ENCODE results near the gene OR10S1. TPM values are rescaled to one million over a fixed set of nuclear protein-coding genes. Genes with fewer than 3 reads are reported as not detected.
"Not testable (repeated sequence)": the region's sequence is repeated elsewhere in the genome, so short reads cannot be mapped to it uniquely, and the experiment has no call there.

OR10S1 gene, protein sequence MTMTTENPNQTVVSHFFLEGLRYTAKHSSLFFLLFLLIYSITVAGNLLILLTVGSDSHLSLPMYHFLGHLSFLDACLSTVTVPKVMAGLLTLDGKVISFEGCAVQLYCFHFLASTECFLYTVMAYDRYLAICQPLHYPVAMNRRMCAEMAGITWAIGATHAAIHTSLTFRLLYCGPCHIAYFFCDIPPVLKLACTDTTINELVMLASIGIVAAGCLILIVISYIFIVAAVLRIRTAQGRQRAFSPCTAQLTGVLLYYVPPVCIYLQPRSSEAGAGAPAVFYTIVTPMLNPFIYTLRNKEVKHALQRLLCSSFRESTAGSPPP
- total RNA-seq: not detected

DNA sequence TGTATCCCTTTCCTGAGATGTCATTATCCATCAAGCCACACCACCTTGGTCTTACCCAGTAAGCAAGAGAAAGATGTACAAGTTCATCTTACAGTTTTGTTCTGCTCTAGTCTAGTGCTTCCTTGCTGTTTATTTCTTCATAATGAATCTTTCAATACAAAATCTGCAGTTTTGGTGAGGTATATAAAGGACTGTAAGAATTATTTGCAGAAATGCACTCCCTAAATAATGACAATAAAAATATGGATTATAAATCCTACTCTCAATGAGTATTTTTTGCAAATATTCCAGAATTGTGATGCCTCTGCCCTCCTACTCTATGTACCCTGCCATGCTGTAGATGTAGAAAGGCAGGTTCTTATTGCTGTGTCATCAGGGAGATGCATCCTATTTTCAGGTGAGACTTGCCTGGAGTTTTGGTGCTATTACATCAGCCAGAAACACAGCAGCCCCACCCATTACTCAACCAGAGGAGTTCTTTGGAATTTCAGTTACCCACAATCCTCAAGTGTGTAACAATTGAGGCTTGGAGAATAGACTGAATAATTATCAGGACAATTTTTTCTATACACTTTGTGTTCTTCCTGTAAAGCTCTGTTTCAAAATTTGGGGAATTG lies at the start of gene OR10S1:
Gene OR10S1 (minus strand): TSS at position 51 of the 617 bp plus-strand sequence. CDS start 117 bp downstream, outside the sequence.
- POLR2A ChIA-PET: no interaction called here
- Mint-ChIP-seq H3K36me3 (ENCODE audit: low read depth) (no peaks in the 10 kb centered on the region), H3K27ac (no peak within 1 kb of the TSS), H3K9me3 (no peaks in the 10 kb centered on the region), H3K27me3 (peaks cover 2% of the 10 kb centered on the region), H3K4me3 (no peak within 1 kb of the TSS), H3K4me1 (no peaks in the 10 kb centered on the region)
- CTCF ChIA-PET: no interaction called here
- no peak for DNase-seq

DNA sequence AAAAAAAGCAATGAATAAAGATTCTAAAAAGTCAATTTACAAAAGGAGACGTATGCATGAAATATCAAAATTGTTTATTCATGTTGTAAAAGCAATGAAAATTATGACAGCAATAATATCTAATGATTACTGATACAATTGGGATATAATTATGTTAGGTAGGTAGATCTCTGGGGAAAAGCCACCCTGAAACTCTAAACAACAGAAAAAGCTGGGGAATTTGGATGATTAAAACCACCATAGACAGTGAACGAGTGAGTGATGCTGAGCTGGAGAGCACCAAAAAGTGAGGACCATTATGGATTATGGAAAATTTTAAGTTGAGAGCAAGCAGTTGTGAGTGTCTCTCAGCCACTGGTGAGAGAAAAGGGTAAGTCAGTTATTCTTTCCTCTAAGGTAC lies 48.9 kb upstream of the OR10S1 start, which contains the start of gene OR10G8:
Gene OR10G8 (plus strand): TSS at position 301 of the 400 bp plus-strand sequence. CDS start 2,825 bp downstream, outside the sequence.
- H3K27me3 Mint-ChIP-seq: peaks cover 2% of the 10 kb centered on the region
- H3K9me3 Mint-ChIP-seq: no peaks in the 10 kb centered on the region
- ChIA-PET POLR2A (no interaction called here), CTCF (no interaction called here)
- H3K27ac Mint-ChIP-seq: no peak within 1 kb of the TSS
- no peak for DNase-seq
- H3K36me3 Mint-ChIP-seq (ENCODE audit: low read depth): no peaks in the 10 kb centered on the region
- H3K4me1 Mint-ChIP-seq: no peaks in the 10 kb centered on the region
- no peak within 1 kb of the TSS for H3K4me3 Mint-ChIP-seq

DNA sequence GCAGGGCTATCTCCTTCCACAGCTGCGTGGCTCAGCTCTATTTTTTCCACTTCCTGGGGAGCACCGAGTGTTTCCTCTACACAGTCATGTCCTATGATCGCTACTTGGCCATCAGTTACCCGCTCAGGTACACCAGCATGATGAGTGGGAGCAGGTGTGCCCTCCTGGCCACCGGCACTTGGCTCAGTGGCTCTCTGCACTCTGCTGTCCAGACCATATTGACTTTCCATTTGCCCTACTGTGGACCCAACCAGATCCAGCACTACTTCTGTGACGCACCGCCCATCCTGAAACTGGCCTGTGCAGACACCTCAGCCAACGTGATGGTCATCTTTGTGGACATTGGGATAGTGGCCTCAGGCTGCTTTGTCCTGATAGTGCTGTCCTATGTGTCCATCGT lies 38.3 kb upstream of the OR10S1 start:
- DNase-seq; H3K27me3 Mint-ChIP-seq; H3K36me3 Mint-ChIP-seq (ENCODE audit: low read depth); POLR2A ChIA-PET; H3K4me1 Mint-ChIP-seq; H3K4me3 Mint-ChIP-seq; H3K27ac Mint-ChIP-seq; CTCF ChIA-PET; H3K9me3 Mint-ChIP-seq: not testable (repeated sequence)

DNA sequence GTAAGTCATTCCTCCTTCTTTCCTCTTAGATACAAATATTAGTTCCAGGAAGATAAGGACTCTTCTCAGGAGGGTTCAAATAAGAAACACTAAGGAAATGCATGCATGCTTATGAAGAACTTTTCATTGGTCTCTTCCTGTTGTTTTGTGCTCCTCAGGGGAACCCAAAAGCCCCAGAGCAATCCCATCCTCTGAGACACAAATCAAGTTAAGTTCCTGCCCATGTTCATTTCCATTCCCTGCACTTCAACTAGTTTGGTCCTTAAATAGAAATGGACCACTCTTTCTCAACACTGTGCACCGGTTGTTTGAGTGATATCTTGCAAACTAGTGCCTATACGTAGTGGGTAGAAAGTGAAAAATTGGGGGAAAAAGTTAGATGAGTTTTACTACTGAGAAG lies 35.1 kb upstream of the OR10S1 start, which contains the start of gene OR10G4:
Gene OR10G4 (plus strand): TSS at position 301 of the 400 bp plus-strand sequence. CDS start 2,578 bp downstream, outside the sequence.
- H3K27ac Mint-ChIP-seq: no peak within 1 kb of the TSS
- DNase-seq: no peak
- no peaks in the 10 kb centered on the region for H3K9me3 Mint-ChIP-seq
- CTCF ChIA-PET: no interaction called here
- H3K4me3 Mint-ChIP-seq: no peak within 1 kb of the TSS
- H3K27me3 Mint-ChIP-seq: peaks cover 2% of the 10 kb centered on the region
- no peaks in the 10 kb centered on the region for H3K4me1 Mint-ChIP-seq
- POLR2A ChIA-PET: no interaction called here
- H3K36me3 Mint-ChIP-seq (ENCODE audit: low read depth): no peaks in the 10 kb centered on the region

DNA sequence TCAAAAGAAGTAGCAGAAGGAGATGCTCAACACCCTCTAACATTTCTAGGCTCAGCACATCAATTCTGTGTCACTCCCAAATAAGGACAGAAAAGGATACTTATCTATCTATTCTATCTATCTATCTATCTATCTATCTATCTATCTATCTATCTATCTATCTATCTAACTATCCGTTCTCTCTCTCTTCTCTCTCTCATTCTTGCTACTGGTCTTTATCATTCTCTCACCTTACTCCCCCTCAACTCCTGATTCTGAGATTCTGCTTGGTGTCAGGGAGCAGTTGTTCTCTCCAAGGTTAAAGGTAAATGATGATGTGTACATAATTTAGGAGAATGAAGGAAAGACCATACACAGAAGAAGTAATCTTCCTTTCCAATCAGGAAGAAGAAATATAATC lies 17.5 kb upstream of the OR10S1 start, which contains the start of gene OR10G6:
Gene OR10G6 (minus strand): TSS at position 43 of the 400 bp plus-strand sequence. CDS start 0 bp downstream, at position 43.
- Mint-ChIP-seq H3K4me3 (no peak within 1 kb of the TSS), H3K27ac (no peak within 1 kb of the TSS), H3K4me1 (no peaks in the 10 kb centered on the region), H3K36me3 (ENCODE audit: low read depth) (no peaks in the 10 kb centered on the region), H3K9me3 (no peaks in the 10 kb centered on the region), H3K27me3 (no peaks in the 10 kb centered on the region)
- ChIA-PET CTCF (no interaction called here), POLR2A (no interaction called here)
- no peak for DNase-seq

DNA sequence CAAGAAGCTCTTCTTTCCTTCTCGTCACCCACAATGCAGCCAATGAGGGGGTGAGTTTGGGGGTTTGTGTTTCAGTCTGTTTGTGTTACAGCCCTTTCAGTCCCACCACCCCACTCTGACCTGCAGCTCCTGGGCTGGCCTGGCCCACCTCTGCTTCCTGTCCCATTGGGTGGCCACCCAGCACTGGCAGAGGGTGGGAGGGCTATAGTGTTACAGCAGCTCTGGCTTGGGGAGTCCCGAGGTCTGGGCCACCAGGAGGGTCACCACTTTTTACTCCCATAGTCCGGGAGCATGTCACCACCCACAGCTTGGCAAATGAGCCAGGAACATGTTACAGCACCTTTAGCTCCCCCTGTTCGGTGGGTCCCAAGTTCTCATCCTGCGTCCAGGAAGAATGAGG lies 1.7 kb upstream of the OR10S1 start:
- CTCF ChIA-PET: interaction anchor here (0.6 kb wide), 1 partner anchor 1548 kb away, joined by 3 read pairs; no protein-coding TSS in a partner anchor
- Mint-ChIP-seq H3K27me3 (peaks cover 2% of the 10 kb centered on the region), H3K4me3 (no peak overlapping the region), H3K36me3 (ENCODE audit: low read depth) (no peaks in the 10 kb centered on the region), H3K9me3 (no peaks in the 10 kb centered on the region), H3K27ac (no peak overlapping the region), H3K4me1 (no peaks in the 10 kb centered on the region)
- no peak for DNase-seq
- POLR2A ChIA-PET: no interaction called here

DNA sequence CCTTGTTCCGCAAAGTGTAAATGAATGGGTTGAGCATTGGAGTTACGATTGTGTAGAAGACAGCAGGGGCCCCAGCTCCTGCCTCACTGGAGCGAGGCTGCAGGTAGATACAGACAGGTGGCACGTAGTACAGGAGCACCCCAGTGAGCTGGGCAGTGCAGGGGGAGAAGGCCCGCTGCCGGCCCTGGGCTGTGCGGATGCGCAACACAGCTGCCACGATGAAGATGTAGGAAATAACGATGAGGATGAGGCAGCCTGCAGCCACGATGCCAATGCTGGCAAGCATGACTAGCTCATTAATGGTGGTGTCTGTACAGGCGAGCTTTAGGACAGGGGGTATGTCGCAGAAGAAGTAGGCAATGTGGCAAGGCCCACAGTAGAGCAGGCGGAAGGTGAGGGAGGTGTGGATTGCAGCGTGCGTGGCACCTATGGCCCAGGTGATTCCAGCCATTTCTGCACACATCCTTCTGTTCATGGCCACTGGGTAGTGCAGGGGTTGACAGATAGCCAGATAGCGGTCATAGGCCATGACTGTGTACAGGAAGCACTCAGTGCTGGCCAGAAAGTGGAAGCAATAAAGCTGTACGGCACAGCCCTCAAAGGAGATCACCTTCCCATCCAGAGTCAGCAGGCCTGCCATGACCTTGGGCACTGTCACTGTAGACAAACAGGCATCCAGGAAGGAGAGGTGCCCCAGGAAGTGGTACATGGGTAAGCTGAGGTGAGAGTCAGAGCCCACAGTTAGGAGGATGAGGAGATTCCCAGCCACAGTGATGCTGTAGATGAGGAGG lies 616 bp downstream of the OR10S1 start:
- H3K4me3 Mint-ChIP-seq: no peak overlapping the region
- ChIA-PET CTCF (no interaction called here), POLR2A (no interaction called here)

DNA sequence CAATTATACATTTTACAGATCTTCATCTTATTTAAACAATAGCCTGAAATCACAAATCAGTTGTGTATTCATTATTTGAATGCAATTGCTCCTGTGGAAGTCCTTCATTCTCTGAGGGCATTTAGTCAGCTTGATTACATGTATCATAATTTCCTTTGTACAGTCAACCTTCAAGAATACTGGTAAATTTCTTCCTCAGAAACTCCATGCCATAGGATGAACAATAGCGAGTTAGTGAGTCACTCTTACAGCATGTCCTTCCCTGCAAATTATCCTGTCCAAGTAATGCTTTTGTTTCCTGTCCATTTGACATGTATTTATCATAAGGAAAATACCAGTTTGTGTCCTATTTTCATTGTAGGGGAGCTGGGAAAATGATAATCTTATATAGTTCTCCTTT lies 3.8 kb downstream of the OR10S1 start:
- H3K9me3 Mint-ChIP-seq: no peaks in the 10 kb centered on the region
- H3K27ac Mint-ChIP-seq: no peak overlapping the region
- no peaks in the 10 kb centered on the region for H3K4me1 Mint-ChIP-seq
- H3K27me3 Mint-ChIP-seq: peaks cover 2% of the 10 kb centered on the region
- ChIA-PET POLR2A (no interaction called here), CTCF (no interaction called here)
- no peak overlapping the region for H3K4me3 Mint-ChIP-seq
- DNase-seq: no peak
- no peaks in the 10 kb centered on the region for H3K36me3 Mint-ChIP-seq (ENCODE audit: low read depth)

More for the DNA sequence above, 616 bp downstream of the OR10S1 start:
- no peak for DNase-seq
- Mint-ChIP-seq H3K27ac (no peak overlapping the region), H3K36me3 (ENCODE audit: low read depth) (no peaks in the 10 kb centered on the region), H3K4me1 (no peaks in the 10 kb centered on the region), H3K9me3 (no peaks in the 10 kb centered on the region), H3K27me3 (peaks cover 2% of the 10 kb centered on the region)

DNA sequence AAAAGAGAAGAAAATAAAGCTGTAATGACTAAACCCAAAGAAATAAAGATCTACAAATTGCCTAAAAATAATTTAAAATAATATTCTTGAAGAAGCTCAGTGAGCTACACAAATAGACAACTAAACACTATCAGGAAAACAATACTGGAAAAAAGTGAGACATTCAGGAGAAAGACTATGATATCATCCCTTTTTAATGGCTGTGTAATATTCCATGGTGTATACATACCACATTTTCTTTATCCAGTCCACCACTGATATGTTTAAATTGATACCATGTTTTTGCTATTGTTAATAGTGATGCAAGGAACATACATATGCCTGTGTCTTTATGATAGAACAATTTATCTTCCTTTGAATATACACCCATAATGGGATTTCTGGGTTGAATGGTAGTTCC lies 20.8 kb downstream of the OR10S1 start:
- DNase-seq: no peak
- Mint-ChIP-seq H3K27me3 (no peaks in the 10 kb centered on the region), H3K27ac (no peak overlapping the region), H3K4me1 (no peaks in the 10 kb centered on the region), H3K4me3 (no peak overlapping the region), H3K9me3 (no peaks in the 10 kb centered on the region), H3K36me3 (ENCODE audit: low read depth) (no peaks in the 10 kb centered on the region)
- POLR2A ChIA-PET: no interaction called here
- CTCF ChIA-PET: interaction anchor here (0.7 kb wide), 1 partner anchor 14 kb away, joined by 3 read pairs; no protein-coding TSS in a partner anchor

DNA sequence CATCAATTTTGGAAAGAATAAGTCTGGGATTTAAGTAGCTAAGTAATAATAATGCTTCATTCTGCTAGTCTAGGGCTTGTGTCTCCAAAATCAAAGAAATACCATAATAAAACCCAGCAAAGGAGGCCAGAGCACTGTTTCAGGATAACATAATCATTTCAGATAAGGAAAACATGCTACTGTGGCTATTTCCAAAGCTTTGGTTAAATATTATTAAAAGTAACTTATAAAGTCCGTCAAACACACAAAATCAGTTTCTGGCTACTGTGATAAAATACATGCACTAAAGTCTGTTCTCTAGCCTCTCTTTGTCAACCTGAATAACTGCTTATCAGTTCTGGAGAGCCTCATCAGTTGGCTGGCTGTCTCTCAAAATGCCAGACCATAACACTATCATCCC lies 32.4 kb downstream of the OR10S1 start:
- no peak overlapping the region for H3K4me3 Mint-ChIP-seq
- H3K9me3 Mint-ChIP-seq: no peaks in the 10 kb centered on the region
- H3K27ac Mint-ChIP-seq: no peak overlapping the region
- ChIA-PET POLR2A (no interaction called here), CTCF (no interaction called here)
- H3K4me1 Mint-ChIP-seq: no peaks in the 10 kb centered on the region
- no peaks in the 10 kb centered on the region for H3K36me3 Mint-ChIP-seq (ENCODE audit: low read depth)
- DNase-seq: no peak
- no peaks in the 10 kb centered on the region for H3K27me3 Mint-ChIP-seq

DNA sequence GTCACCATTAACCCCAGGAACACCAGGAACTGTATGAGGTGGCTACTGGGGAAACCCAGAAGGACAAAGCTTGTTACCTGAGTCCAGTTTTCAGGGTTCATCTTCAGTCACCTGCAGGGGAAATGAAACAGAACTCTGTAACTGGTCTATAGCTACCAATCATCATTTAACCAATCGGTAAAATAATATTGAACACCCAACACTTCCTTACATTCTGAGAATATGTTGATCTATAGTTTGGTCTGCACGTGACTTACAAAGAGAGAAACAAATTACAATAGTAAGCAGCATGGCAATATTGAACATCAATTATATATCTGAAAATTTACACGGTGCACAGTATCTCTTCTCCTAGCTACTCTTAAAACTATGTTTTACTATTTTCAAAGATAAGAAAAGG lies 33.8 kb downstream of the OR10S1 start, which contains the start of gene OR6T1:
Gene OR6T1 (minus strand): TSS at position 101 of the 400 bp plus-strand sequence. CDS start 0 bp downstream, at position 101.
- H3K27ac Mint-ChIP-seq: no peak within 1 kb of the TSS
- H3K9me3 Mint-ChIP-seq: peaks cover 2% of the 10 kb centered on the region
- H3K36me3 Mint-ChIP-seq (ENCODE audit: low read depth): no peaks in the 10 kb centered on the region
- ChIA-PET CTCF (no interaction called here), POLR2A (no interaction called here)
- no peaks in the 10 kb centered on the region for H3K4me1 Mint-ChIP-seq
- no peaks in the 10 kb centered on the region for H3K27me3 Mint-ChIP-seq
- no peak for DNase-seq
- H3K4me3 Mint-ChIP-seq: no peak within 1 kb of the TSS

DNA sequence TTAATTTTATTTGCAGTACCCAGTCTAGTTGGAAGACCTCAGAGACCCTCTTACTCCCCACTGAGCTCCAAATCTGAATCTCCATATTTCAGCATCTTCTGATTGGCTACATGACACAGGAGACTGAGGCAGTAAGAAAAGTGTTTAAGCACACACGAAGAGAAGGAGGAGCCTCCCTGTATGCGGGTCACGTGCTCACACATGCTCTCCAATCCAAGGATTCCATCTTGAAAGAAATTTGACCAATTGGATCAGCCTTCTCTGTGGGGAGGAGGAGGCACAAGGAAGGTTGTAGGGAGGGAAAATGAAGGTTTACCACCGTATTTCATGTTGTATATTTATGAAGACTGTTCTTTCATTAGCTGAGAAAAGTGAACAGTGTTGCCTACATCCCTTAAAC lies 35.2 kb downstream of the OR10S1 start:
- H3K4me3 Mint-ChIP-seq: no peak overlapping the region

DNA sequence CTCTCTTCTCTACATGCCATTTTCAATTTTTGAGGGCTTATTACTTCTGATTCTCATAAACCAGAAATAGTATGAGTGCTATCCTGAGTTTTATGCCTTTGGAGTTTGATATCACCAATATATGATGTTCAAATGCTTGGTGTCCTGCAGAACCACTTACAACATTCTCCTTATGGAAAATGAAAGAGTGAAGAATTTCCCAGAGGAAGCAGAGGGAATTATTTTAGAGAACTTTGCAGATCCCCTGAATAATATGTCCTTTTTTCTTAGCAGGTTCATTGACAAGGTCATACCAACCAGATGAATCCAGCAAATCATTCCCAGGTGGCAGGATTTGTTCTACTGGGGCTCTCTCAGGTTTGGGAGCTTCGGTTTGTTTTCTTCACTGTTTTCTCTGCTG lies 38.3 kb downstream of the OR10S1 start, which contains the start of gene OR4D5:
Gene OR4D5 (plus strand): TSS at position 301 of the 400 bp plus-strand sequence. CDS start 0 bp downstream, at position 301.
- peaks cover 2% of the 10 kb centered on the region for H3K27me3 Mint-ChIP-seq
- H3K4me1 Mint-ChIP-seq: no peaks in the 10 kb centered on the region
- H3K9me3 Mint-ChIP-seq: peaks cover 2% of the 10 kb centered on the region
- H3K27ac Mint-ChIP-seq: no peak within 1 kb of the TSS
- CTCF ChIA-PET: no interaction called here
- no peak within 1 kb of the TSS for H3K4me3 Mint-ChIP-seq
- DNase-seq: no peak
- H3K36me3 Mint-ChIP-seq (ENCODE audit: low read depth): no peaks in the 10 kb centered on the region
- POLR2A ChIA-PET: no interaction called here

More for the DNA sequence above, 35.2 kb downstream of the OR10S1 start:
- CTCF ChIA-PET: no interaction called here
- Mint-ChIP-seq H3K27me3 (no peaks in the 10 kb centered on the region), H3K4me1 (no peaks in the 10 kb centered on the region), H3K27ac (no peak overlapping the region), H3K9me3 (peaks cover 2% of the 10 kb centered on the region), H3K36me3 (ENCODE audit: low read depth) (no peaks in the 10 kb centered on the region)
- POLR2A ChIA-PET: no interaction called here
- DNase-seq: no peak

Measured in activated CD4-positive, alpha-beta T cell treated with anti-CD3 and anti-CD28 coated beads, Interleukin-2, amount 10 ng/mL, durations not matched to agents 7 days and 5 days (primary cell).